ENCODE results near the gene ADGRV1. TPM values are rescaled to one million over a fixed set of nuclear protein-coding genes. Genes with fewer than 3 reads are reported as not detected.

ADGRV1 gene
- polyA plus RNA-seq, 1 of the 3 experiments (the other 2 are of a cell fraction): 0.23 TPM

- Histone ChIP-seq H3K27ac (ENCODE audit: low read depth in 2 of 2, low read length in 1 of 2) (no peak overlapping the region), H3K4me2 (no peak overlapping the region), H4K20me1 (ENCODE audit: insufficient read depth) (no peaks in the 10 kb centered on the region), H3K36me3 (replicated peaks in 1 of 2; ENCODE audit: control insufficient read depth in 1 of 2, insufficient read depth in 2 of 2, low read length in 1 of 2) (no peaks in the 10 kb centered on the region), H3K9me2 (no peaks in the 10 kb centered on the region), H2AFZ (ENCODE audit: low read depth) (no peak overlapping the region), H3K4me1 (ENCODE audit: control insufficient read depth in 1 of 2, insufficient read depth in 2 of 2, low read depth in 1 of 2, low read length in 1 of 2) (peaks cover 0 to 18% of the 10 kb centered on the region in 2 experiments; a peak in 2 of 4 replicates), H3K9me3 (no peaks in the 10 kb centered on the region), H3K9ac (no peak overlapping the region), H3K79me2 (ENCODE audit: insufficient read depth) (no peaks in the 10 kb centered on the region), H3K4me3 (ENCODE audit: low read depth in 2 of 2, low read length in 1 of 2) (no peak overlapping the region), H3K27me3 (ENCODE audit: insufficient read depth) (no peaks in the 10 kb centered on the region), H3F3A (replicated peaks; ENCODE audit: insufficient read depth) (no peaks in the 10 kb centered on the region)
- DNase-seq: no peak
- ChIA-PET POLR2A (no interaction called here), CTCF (interaction anchor here (1.0 kb wide), 1 partner anchor 21 kb away, joined by 3 read pairs; no protein-coding TSS in a partner anchor)
- WGBS (ENCODE audit: low lambda C conversion rate): 84% methylated on average over 1 of the region's 1 CpG
- TF ChIP-seq IRF3 (IDR thresholded peaks at IDR 0.05; ENCODE audit: low read depth, low read length) (no peak), GABPA (IDR thresholded peaks at IDR 0.05; ENCODE audit: low read depth) (no peak), REST (IDR thresholded peaks at IDR 0.05; ENCODE audit: low read depth, low read length) (no peak), RXRA (IDR thresholded peaks at IDR 0.05; ENCODE audit: borderline replicate concordance, low read depth) (no peak), CTCF (IDR thresholded peaks at IDR 0.05) (no peak), FOSL2 (IDR thresholded peaks at IDR 0.05; ENCODE audit: borderline replicate concordance, low read depth) (no peak)
Measured at GRCh38 chr5:91027405-91028139, 469.0 kb downstream of the ADGRV1 start.

GRCh38 chr5:91028499-91028956, 469.9 kb downstream of the ADGRV1 start:
- Histone ChIP-seq H3K4me3 (ENCODE audit: low read depth in 2 of 2, low read length in 1 of 2) (no peak overlapping the region), H3K79me2 (ENCODE audit: insufficient read depth) (no peaks in the 10 kb centered on the region), H3K4me1 (ENCODE audit: control insufficient read depth in 1 of 2, insufficient read depth in 2 of 2, low read depth in 1 of 2, low read length in 1 of 2) (peaks cover 0 to 19% of the 10 kb centered on the region in 2 experiments; a peak in 2 of 4 replicates), H3K27ac (ENCODE audit: low read depth in 2 of 2, low read length in 1 of 2) (no peak overlapping the region), H3K27me3 (ENCODE audit: insufficient read depth) (no peaks in the 10 kb centered on the region), H3F3A (replicated peaks; ENCODE audit: insufficient read depth) (no peaks in the 10 kb centered on the region), H4K20me1 (ENCODE audit: insufficient read depth) (no peaks in the 10 kb centered on the region), H3K9me2 (no peaks in the 10 kb centered on the region), H2AFZ (ENCODE audit: low read depth) (no peak overlapping the region), H3K36me3 (replicated peaks in 1 of 2; ENCODE audit: control insufficient read depth in 1 of 2, insufficient read depth in 2 of 2, low read length in 1 of 2) (no peaks in the 10 kb centered on the region), H3K4me2 (no peak overlapping the region), H3K9me3 (no peaks in the 10 kb centered on the region), H3K9ac (no peak overlapping the region)
- TF ChIP-seq SIN3A (IDR thresholded peaks at IDR 0.05; ENCODE audit: borderline replicate concordance, low read depth, low read length): no peak
- TF ChIP-seq TCF12 (IDR thresholded peaks at IDR 0.05): no peak
- no peak for TF ChIP-seq RXRA (IDR thresholded peaks at IDR 0.05; ENCODE audit: borderline replicate concordance, low read depth)
- no peak for DNase-seq
- ChIA-PET CTCF (interaction anchor here (1.0 kb wide), 1 partner anchor 22 kb away, joined by 3 read pairs; no protein-coding TSS in a partner anchor), POLR2A (no interaction called here)
- WGBS (ENCODE audit: low lambda C conversion rate): 83% methylated on average over 2 of the region's 2 CpGs

Measured in SK-N-SH (cell line).